ENCODE data around the gene CDK10. TPM values are rescaled to one million over a fixed set of nuclear protein-coding genes. Genes with fewer than 3 reads are reported as not detected.

The CDK10 gene
- polyA plus RNA-seq, 3 donors = 16.5 to 107 (median 18.3) TPM

DNA sequence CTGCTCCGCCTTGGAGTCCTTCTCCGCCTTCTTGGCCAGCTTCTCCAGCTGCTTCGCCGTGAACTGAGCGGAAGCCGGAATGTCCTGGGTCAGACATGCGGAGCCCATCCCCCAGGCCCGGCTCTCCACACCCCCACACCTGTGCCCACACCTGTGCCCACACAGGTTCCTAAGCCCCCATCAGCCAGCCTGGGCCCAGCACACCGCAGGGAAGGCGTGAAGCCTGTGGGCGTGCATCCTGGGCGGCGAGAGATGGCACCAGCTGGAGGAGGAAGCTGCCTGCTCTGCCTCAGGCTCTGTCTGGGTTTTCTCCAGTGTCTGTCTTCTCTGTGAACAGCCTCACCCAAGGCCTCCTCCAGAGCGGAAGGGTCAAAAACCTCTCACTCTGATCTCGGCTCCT, 34.9 kb upstream of the CDK10 start:
- Histone ChIP-seq H2AFZ (ENCODE audit: insufficient read depth, low read depth, low read length, poor library complexity, severe bottlenecking) (no peak overlapping the region), H3K9ac (ENCODE audit: insufficient read depth, low read length, poor library complexity, severe bottlenecking) (no peak overlapping the region), H3K4me2 (replicated peaks; ENCODE audit: extremely low read depth, low read length, poor library complexity, severe bottlenecking) (no peak overlapping the region), H3K4me3 (replicated peaks in 1 of 3; ENCODE audit: low read depth in 2 of 3, low read length in 3 of 3) (no peak overlapping the region), H4K20me1 (ENCODE audit: insufficient read depth, low read length) (peaks cover 65% of the 10 kb centered on the region), H3K9me3 (replicated peaks in 1 of 2; ENCODE audit: control insufficient read depth in 1 of 2, insufficient read depth in 1 of 2, low read length in 2 of 2) (no peaks in the 10 kb centered on the region), H3K79me2 (ENCODE audit: insufficient read depth, low read length) (peaks cover 47% of the 10 kb centered on the region), H3K36me3 (replicated peaks in 1 of 2; ENCODE audit: control insufficient read depth in 1 of 2, insufficient read depth in 2 of 2, low read length in 2 of 2) (peaks cover 47 to 66% of the 10 kb centered on the region in 2 donors), H3K27me3 (ENCODE audit: control insufficient read depth in 2 of 2, insufficient read depth in 2 of 2, low read length in 2 of 2) (no peaks in the 10 kb centered on the region), H3K4me1 (ENCODE audit: control insufficient read depth in 1 of 2, insufficient read depth in 2 of 2, low read length in 2 of 2) (peaks cover 2 to 6% of the 10 kb centered on the region in 2 donors), H3K27ac (ENCODE audit: low read depth in 1 of 2, low read length in 2 of 2) (no peak overlapping the region)
- TF ChIP-seq, protein P1, sequence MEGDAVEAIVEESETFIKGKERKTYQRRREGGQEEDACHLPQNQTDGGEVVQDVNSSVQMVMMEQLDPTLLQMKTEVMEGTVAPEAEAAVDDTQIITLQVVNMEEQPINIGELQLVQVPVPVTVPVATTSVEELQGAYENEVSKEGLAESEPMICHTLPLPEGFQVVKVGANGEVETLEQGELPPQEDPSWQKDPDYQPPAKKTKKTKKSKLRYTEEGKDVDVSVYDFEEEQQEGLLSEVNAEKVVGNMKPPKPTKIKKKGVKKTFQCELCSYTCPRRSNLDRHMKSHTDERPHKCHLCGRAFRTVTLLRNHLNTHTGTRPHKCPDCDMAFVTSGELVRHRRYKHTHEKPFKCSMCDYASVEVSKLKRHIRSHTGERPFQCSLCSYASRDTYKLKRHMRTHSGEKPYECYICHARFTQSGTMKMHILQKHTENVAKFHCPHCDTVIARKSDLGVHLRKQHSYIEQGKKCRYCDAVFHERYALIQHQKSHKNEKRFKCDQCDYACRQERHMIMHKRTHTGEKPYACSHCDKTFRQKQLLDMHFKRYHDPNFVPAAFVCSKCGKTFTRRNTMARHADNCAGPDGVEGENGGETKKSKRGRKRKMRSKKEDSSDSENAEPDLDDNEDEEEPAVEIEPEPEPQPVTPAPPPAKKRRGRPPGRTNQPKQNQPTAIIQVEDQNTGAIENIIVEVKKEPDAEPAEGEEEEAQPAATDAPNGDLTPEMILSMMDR (IDR thresholded peaks at IDR 0.05) = no peak
- Mint-ChIP-seq H3K27me3 (ENCODE audit: low read depth in 3 of 3) (peaks cover 0 to 1% (median 0%) of the 10 kb centered on the region in 3 donors), H3K27ac (no peak overlapping the region), H3K9me3 (peaks cover 0 to 2% (median 0%) of the 10 kb centered on the region in 7 donors), H3K4me1 (peaks cover 16% of the 10 kb centered on the region), H3K4me3 (no peak overlapping the region), H3K36me3 (peaks cover 35 to 70% of the 10 kb centered on the region in 2 donors)
- intact Hi-C loops (cut with micrococcal nuclease) = no loop called here
- WGBS (ENCODE audit: insufficient coverage) = 96% methylated on average over 7 of the region's 15 CpGs
- no peak for DNase-seq

DNA sequence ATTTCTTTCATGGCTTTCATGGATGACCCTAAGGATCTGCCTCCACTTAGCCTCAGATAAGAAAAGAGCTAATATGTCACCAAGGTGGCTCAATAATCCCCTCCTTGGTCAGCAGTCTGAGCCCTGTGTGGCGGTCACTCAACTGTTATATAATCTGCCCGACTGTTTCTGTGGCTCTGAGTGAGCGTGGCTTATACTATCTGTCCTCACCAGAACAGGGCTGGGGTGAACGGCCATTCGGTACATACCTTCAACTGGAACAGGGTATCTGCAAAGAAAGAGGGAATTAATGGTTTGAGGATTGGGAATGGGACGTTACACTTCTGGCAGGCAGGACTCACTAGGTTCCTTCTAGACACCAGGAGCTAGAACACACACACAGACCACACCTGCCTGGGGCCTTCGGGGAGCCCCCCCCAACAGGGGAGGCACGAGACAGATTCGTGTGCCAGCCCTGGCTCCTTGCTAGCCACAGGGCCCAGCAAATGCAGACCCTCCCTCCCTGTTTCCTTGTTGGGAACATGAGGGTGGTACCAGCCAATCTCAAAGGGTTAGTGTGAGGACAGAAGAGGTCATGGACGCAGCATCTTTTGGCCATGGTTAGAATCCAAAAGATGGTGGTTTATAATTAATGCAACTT, 32.7 kb upstream of the CDK10 start:
- no peak overlapping the region for H3K9ac ChIP-seq (ENCODE audit: insufficient read depth, low read length, poor library complexity, severe bottlenecking)
- Mint-ChIP-seq H3K27ac (peak overlapping the region in 2 of 7 donors; percentile 22 to 40), H3K27me3 (ENCODE audit: low read depth in 3 of 3) (peaks cover 0 to 1% (median 0%) of the 10 kb centered on the region in 3 donors), H3K9me3 (no peaks in the 10 kb centered on the region), H3K36me3 (peaks cover 25 to 57% of the 10 kb centered on the region in 2 donors), H3K4me3 (no peak overlapping the region), H3K4me1 (peaks cover 26% of the 10 kb centered on the region)
- peaks cover 14 to 20% of the 10 kb centered on the region in 2 donors for H3K4me1 ChIP-seq (ENCODE audit: control insufficient read depth in 1 of 2, insufficient read depth in 2 of 2, low read length in 2 of 2)
- H3K36me3 ChIP-seq (replicated peaks in 1 of 2; ENCODE audit: control insufficient read depth in 1 of 2, insufficient read depth in 2 of 2, low read length in 2 of 2) = peaks cover 34 to 52% of the 10 kb centered on the region in 2 donors
- TF ChIP-seq, protein P1 (IDR thresholded peaks at IDR 0.05) = no peak
- H3K4me2 ChIP-seq (replicated peaks; ENCODE audit: extremely low read depth, low read length, poor library complexity, severe bottlenecking) = no peak overlapping the region
- 90% methylated on average over 4 of the region's 10 CpGs for WGBS (ENCODE audit: insufficient coverage)
- H3K27ac ChIP-seq (ENCODE audit: low read depth in 1 of 2, low read length in 2 of 2) = no peak overlapping the region
- H3K79me2 ChIP-seq (ENCODE audit: insufficient read depth, low read length) = peaks cover 67% of the 10 kb centered on the region
- no peak overlapping the region for H3K4me3 ChIP-seq (replicated peaks in 1 of 3; ENCODE audit: low read depth in 2 of 3, low read length in 3 of 3)
- H4K20me1 ChIP-seq (ENCODE audit: insufficient read depth, low read length) = peaks cover 65% of the 10 kb centered on the region
- no peak for DNase-seq
- H3K27me3 ChIP-seq (ENCODE audit: control insufficient read depth in 2 of 2, insufficient read depth in 2 of 2, low read length in 2 of 2) = no peaks in the 10 kb centered on the region
- intact Hi-C loops (cut with micrococcal nuclease) = no loop called here
- H2AFZ ChIP-seq (ENCODE audit: insufficient read depth, low read depth, low read length, poor library complexity, severe bottlenecking) = no peak overlapping the region
- H3K9me3 ChIP-seq (replicated peaks in 1 of 2; ENCODE audit: control insufficient read depth in 1 of 2, insufficient read depth in 1 of 2, low read length in 2 of 2) = no peaks in the 10 kb centered on the region
